Loucy (cell line): Measurements from ENCODE around the gene KCNH2.
A peak's percentile ranks its signal among the peaks of the same experiment; 100 is the strongest.

Experiments used
- H2AFZ ChIP-seq: fragments of 200-600 bp; sonication (generic); 2 replicates; pipeline ENCODE4 v1.6.0; 2016; ENCODE audit warnings: antibody characterized with exemption, mild to moderate bottlenecking, low read length, moderate library complexity
- H3F3A ChIP-seq: fragments of 200-600 bp; 2 replicates; pipeline ENCODE4 v1.6.0; 2016; ENCODE audit warnings: antibody characterized with exemption, low read depth, mild to moderate bottlenecking
- H3K27me3 ChIP-seq: fragments of 200-600 bp; sonication (generic); 2 replicates; pipeline ENCODE4 v1.6.1; 2014; ENCODE audit warnings: low read length, mild to moderate bottlenecking; ENCODE audit not compliant: insufficient read depth, poor library complexity, severe bottlenecking
- H3K36me3 ChIP-seq: fragments of 200-600 bp; sonication (generic); 2 replicates; pipeline ENCODE4 v1.6.1; 2016; ENCODE audit warnings: low read length; ENCODE audit not compliant: insufficient read depth
- H3K4me1 ChIP-seq: fragments of 200-600 bp; sonication (generic); 2 replicates; pipeline ENCODE4 v1.5.1; 2014; ENCODE audit warnings: low read length, mild to moderate bottlenecking; ENCODE audit not compliant: insufficient read depth, poor library complexity, severe bottlenecking
- H3K4me2 ChIP-seq: fragments of 200-600 bp; sonication (generic); 2 replicates; pipeline ENCODE4 v1.6.0; 2014; ENCODE audit warnings: antibody characterized with exemption, low read length, low read depth, mild to moderate bottlenecking; ENCODE audit not compliant: poor library complexity, severe bottlenecking
- H3K4me3 ChIP-seq: fragments of 200-600 bp; sonication (generic); 2 replicates; pipeline ENCODE4 v1.5.1; 2014; ENCODE audit warnings: low read length, mild to moderate bottlenecking, mixed read lengths; ENCODE audit not compliant: poor library complexity, severe bottlenecking
- H3K79me2 ChIP-seq: fragments of 200-600 bp; sonication (generic); 2 replicates; pipeline ENCODE4 v1.6.1; 2014; ENCODE audit warnings: low read length; ENCODE audit not compliant: insufficient read depth
- H3K9ac ChIP-seq: fragments of 200-600 bp; sonication (generic); 2 replicates; pipeline ENCODE4 v1.6.0; 2014; ENCODE audit warnings: mild to moderate bottlenecking, low read depth, low read length, moderate library complexity; ENCODE audit not compliant: poor library complexity, severe bottlenecking
- H3K9me2 ChIP-seq: fragments of 200-600 bp; sonication (generic); replicated peaks from 2 replicates; pipeline ENCODE4 v1.6.1; 2016; ENCODE audit warnings: low read depth, low read length, mixed read lengths
- H3K9me3 ChIP-seq: fragments of 200-600 bp; sonication (generic); 2 replicates; pipeline ENCODE4 v1.6.1; 2014; ENCODE audit warnings: mild to moderate bottlenecking, antibody characterized with exemption, low read length, low read depth; ENCODE audit not compliant: insufficient read depth
- H4K20me1 ChIP-seq: fragments of 200-600 bp; sonication (generic); 2 replicates; pipeline ENCODE4 v1.6.0; 2014; ENCODE audit warnings: antibody characterized with exemption, low read length, mild to moderate bottlenecking; ENCODE audit not compliant: insufficient read depth, poor library complexity, severe bottlenecking
- EZH2phosphoT487 ChIP-seq: fragments of 200-600 bp; IDR thresholded peaks from 2 replicates; pipeline ENCODE4 v1.6.1; 2018; ENCODE audit warnings: antibody characterized with exemption, mild to moderate bottlenecking, moderate library complexity, borderline replicate concordance
- TF ChIP-seq, protein P1 (sequence below): fragments of 200-600 bp; sonication (generic); conservative IDR thresholded peaks from 2 replicates; pipeline ENCODE4 v1.5.1; 2014; ENCODE audit warnings: mild to moderate bottlenecking, antibody characterized with exemption, low read length

Gene KCNH2

DNA sequence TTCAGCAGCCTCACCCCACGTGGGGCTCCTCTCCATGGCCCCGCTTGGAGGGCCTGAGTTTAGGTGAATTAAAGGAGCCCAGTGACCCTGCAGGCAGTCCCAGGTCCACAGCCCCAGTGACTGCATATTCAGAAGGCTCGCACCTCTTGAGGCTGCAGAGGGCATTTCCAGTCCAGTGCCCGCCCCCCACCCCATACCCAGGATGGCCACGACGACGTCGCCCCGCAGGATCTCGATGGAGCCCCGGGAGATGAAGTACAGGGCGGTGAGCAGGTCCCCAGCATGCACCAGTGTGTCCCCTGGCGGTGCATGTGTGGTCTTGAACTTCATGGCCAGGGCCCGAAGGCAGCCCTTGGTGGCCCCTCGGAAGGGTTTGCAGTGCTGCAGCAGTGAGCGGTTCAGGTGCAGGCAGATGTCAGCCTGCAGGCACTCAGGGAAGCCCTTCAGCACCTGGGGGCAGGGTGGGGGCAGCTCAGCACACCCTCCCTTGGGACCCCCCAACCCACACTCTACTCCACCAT is 28.1 kb downstream of the KCNH2 start:
- H3K27me3 ChIP-seq, result no peaks in the 10 kb centered on the region
- H3K4me2 ChIP-seq, result peak overlapping the region; percentile 41
- H3K9me3 ChIP-seq, result no peaks in the 10 kb centered on the region
- H4K20me1 ChIP-seq, result no peaks in the 10 kb centered on the region
- H3K9me2 ChIP-seq, result no peaks in the 10 kb centered on the region
- H3K4me3 ChIP-seq, result no peak overlapping the region
- no peaks in the 10 kb centered on the region for H3K79me2 ChIP-seq
- no peak overlapping the region for H2AFZ ChIP-seq
- no peak for TF ChIP-seq EZH2phosphoT487
- TF ChIP-seq, protein P1, sequence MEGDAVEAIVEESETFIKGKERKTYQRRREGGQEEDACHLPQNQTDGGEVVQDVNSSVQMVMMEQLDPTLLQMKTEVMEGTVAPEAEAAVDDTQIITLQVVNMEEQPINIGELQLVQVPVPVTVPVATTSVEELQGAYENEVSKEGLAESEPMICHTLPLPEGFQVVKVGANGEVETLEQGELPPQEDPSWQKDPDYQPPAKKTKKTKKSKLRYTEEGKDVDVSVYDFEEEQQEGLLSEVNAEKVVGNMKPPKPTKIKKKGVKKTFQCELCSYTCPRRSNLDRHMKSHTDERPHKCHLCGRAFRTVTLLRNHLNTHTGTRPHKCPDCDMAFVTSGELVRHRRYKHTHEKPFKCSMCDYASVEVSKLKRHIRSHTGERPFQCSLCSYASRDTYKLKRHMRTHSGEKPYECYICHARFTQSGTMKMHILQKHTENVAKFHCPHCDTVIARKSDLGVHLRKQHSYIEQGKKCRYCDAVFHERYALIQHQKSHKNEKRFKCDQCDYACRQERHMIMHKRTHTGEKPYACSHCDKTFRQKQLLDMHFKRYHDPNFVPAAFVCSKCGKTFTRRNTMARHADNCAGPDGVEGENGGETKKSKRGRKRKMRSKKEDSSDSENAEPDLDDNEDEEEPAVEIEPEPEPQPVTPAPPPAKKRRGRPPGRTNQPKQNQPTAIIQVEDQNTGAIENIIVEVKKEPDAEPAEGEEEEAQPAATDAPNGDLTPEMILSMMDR, result no peak
- H3K4me1 ChIP-seq, result peaks cover 29% of the 10 kb centered on the region
- no peaks in the 10 kb centered on the region for H3F3A ChIP-seq
- H3K36me3 ChIP-seq, result no peaks in the 10 kb centered on the region
- peak overlapping the region; percentile 16 for H3K9ac ChIP-seq

DNA sequence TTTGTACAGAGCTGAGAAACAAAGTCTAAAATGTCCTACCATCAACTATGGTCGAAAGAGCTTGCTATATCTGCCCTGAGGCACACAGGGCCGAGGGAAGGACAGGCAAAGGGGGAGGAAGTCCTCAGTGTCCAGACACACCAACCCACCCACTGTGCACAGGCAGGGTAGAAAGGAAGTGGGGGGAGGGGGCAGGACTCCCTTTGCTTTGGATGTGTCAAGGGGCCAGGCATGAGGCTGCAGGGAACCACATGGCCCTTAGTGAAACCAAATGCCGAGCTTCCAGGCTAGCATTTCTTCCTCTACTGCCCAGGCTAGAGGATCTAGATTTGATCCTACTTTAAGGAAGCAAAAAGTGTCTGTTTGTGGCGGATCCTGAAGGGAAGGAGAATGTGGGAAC is 28.6 kb downstream of the KCNH2 start:
- Histone ChIP-seq H3K9me3 (no peaks in the 10 kb centered on the region), H3K36me3 (no peaks in the 10 kb centered on the region), H4K20me1 (no peaks in the 10 kb centered on the region), H3K79me2 (no peaks in the 10 kb centered on the region), H3K9me2 (no peaks in the 10 kb centered on the region), H3K4me1 (peaks cover 34% of the 10 kb centered on the region), H3K4me3 (no peak overlapping the region), H2AFZ (no peak overlapping the region), H3K27me3 (no peaks in the 10 kb centered on the region), H3K9ac (peak overlapping the region; percentile 16), H3F3A (no peaks in the 10 kb centered on the region), H3K4me2 (peak overlapping the region; percentile 41)
- no peak for TF ChIP-seq EZH2phosphoT487
- TF ChIP-seq, protein P1, result no peak

DNA sequence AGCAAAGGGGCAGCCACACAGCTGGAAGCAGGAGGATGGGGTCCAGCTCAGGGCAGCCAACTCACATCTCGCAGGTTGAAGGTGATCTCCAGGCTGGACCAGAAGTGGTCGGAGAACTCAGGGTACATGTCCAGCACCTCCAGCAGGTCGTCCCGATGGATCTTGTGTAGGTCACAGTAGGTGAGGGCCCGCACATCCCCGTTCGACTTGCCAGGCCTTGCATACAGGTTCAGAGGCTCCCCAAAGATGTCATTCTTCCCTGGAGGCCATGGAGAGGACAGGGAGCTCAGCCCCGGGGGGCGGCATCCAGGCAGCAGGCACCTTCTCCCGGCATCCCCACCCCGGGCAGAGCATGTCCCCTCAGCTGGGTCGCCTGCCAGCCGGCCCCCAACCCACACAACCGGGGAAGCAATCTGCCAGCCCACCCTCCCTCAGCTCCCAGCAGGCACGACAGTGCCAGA is 29.3 kb downstream of the KCNH2 start:
- no peak overlapping the region for H3K4me2 ChIP-seq
- H3K4me1 ChIP-seq, result peaks cover 40% of the 10 kb centered on the region
- H3K9me2 ChIP-seq, result no peaks in the 10 kb centered on the region

More for the DNA sequence above, 29.3 kb downstream of the KCNH2 start:
- H3K9ac ChIP-seq, result peak overlapping the region; percentile 16
- H3K36me3 ChIP-seq, result no peaks in the 10 kb centered on the region
- no peak overlapping the region for H3K4me3 ChIP-seq
- no peak overlapping the region for H2AFZ ChIP-seq
- H3K27me3 ChIP-seq, result no peaks in the 10 kb centered on the region
- H3K79me2 ChIP-seq, result no peaks in the 10 kb centered on the region
- H3F3A ChIP-seq, result no peaks in the 10 kb centered on the region
- no peaks in the 10 kb centered on the region for H4K20me1 ChIP-seq
- H3K9me3 ChIP-seq, result no peaks in the 10 kb centered on the region
- no peak for TF ChIP-seq EZH2phosphoT487
- TF ChIP-seq, protein P1, result no peak
